ENCODE measurements around the gene THAP12. TPM values are rescaled to one million over a fixed set of nuclear protein-coding genes. Genes with fewer than 3 reads are reported as not detected.

Gene THAP12
- total and polyA plus RNA-seq, 11 donors, result 9.5 to 29.3 (median 17.9) TPM

DNA sequence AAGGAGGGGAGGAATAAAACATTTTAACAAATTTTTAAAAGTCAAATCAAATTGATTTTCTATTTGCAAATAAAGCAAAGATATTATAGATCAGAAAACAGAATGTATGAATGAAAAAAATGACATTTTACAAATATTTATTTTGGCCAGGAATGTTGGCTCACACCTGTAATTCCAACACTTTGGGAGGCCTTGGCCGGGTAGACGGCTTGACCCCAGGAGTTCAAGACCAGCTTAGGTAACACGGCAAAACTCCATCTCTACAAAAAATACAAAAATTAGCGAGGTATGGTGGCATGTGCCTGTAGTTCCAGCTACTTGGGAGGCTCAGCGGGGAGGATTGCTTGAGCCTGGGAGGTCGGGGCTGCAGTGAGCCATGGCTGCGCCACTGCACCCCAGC is 18.2 kb downstream of the THAP12 start:
- H3K27ac ChIP-seq, result no peak overlapping the region
- no peaks in the 10 kb centered on the region for H3K27me3 ChIP-seq
- H3K4me3 ChIP-seq, result no peak overlapping the region
- ATAC-seq, result no peak
- H3K4me1 ChIP-seq, result peaks cover 0 to 27% (median 15%) of the 10 kb centered on the region in 12 donors
- whole genome bisulfite sequencing, 4 donors, result 97% methylated on average over 7 of the region's 7 CpGs
- H3K9me3 ChIP-seq, result no peaks in the 10 kb centered on the region
- intact Hi-C loops (cut with DNase I), result no loop called here
- no peak for TF ChIP-seq POLR2A (IDR thresholded peaks at IDR 0.05)
- TF ChIP-seq, protein P1, sequence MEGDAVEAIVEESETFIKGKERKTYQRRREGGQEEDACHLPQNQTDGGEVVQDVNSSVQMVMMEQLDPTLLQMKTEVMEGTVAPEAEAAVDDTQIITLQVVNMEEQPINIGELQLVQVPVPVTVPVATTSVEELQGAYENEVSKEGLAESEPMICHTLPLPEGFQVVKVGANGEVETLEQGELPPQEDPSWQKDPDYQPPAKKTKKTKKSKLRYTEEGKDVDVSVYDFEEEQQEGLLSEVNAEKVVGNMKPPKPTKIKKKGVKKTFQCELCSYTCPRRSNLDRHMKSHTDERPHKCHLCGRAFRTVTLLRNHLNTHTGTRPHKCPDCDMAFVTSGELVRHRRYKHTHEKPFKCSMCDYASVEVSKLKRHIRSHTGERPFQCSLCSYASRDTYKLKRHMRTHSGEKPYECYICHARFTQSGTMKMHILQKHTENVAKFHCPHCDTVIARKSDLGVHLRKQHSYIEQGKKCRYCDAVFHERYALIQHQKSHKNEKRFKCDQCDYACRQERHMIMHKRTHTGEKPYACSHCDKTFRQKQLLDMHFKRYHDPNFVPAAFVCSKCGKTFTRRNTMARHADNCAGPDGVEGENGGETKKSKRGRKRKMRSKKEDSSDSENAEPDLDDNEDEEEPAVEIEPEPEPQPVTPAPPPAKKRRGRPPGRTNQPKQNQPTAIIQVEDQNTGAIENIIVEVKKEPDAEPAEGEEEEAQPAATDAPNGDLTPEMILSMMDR (IDR thresholded peaks at IDR 0.05), result no peak
- DNase-seq, result no peak
- H3K36me3 ChIP-seq, result peaks cover 0 to 50% (median 31%) of the 10 kb centered on the region in 9 donors

GRCh38 chr11:76361776-76362175 is 19.2 kb downstream of the THAP12 start:
- peaks cover 0 to 26% (median 14%) of the 10 kb centered on the region in 12 donors for H3K4me1 ChIP-seq
- no peak for DNase-seq
- H3K9me3 ChIP-seq, result no peaks in the 10 kb centered on the region
- WGBS, 4 donors, result 53 to 62% (median 58%) methylated on average over 2 of the region's 2 CpGs
- peak overlapping the region in 1 of 12 donors; percentile 33 for H3K27ac ChIP-seq
- no peaks in the 10 kb centered on the region for H3K27me3 ChIP-seq
- H3K4me3 ChIP-seq, result no peak overlapping the region
- no peak for TF ChIP-seq POLR2A (IDR thresholded peaks at IDR 0.05)
- TF ChIP-seq, protein P1 (IDR thresholded peaks at IDR 0.05), result no peak
- intact Hi-C loops (cut with DNase I), result no loop called here
- no peak for ATAC-seq
- peaks cover 0 to 59% (median 36%) of the 10 kb centered on the region in 9 donors for H3K36me3 ChIP-seq

DNA sequence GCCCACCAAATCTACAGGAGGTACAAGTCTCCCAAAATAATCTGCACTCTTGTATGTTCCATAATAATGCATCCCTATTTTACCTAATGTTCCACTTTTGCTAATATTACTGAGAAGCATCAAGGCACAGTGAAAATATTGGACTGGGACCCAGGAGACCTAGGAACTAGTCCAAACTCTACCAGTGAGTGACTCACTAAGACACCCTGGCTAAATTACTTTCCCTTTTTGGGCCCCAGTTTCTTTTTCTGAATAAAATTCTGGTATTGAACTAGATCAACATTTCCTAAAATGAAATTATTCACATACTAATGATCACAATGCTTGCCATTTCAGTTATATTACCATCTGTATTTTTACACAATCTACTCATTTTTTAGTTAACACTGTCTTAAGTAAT is 19.6 kb downstream of the THAP12 start:
- intact Hi-C loops (cut with DNase I), result no loop called here
- TF ChIP-seq, protein P1 (IDR thresholded peaks at IDR 0.05), result no peak
- no peak for TF ChIP-seq POLR2A (IDR thresholded peaks at IDR 0.05)

GRCh38 chr11:76355172-76355571 is 25.8 kb downstream of the THAP12 start:
- 82 to 100% (median 93%) methylated on average over 1 of the region's 1 CpG for WGBS, 4 donors
- no peaks in the 10 kb centered on the region for H3K27me3 ChIP-seq
- intact Hi-C loops (cut with DNase I), result no loop called here
- DNase-seq (no peak), ATAC-seq (peak in 1 of 4 donors; percentile 45)
- no peak for TF ChIP-seq POLR2A (IDR thresholded peaks at IDR 0.05)
- TF ChIP-seq, protein P1 (IDR thresholded peaks at IDR 0.05), result no peak
- no peak overlapping the region for H3K4me3 ChIP-seq
- H3K4me1 ChIP-seq, result peaks cover 0 to 5% (median 0%) of the 10 kb centered on the region in 12 donors
- peaks cover 0 to 96% (median 76%) of the 10 kb centered on the region in 9 donors for H3K36me3 ChIP-seq
- peaks cover 0 to 11% (median 0%) of the 10 kb centered on the region in 12 donors for H3K9me3 ChIP-seq
- no peak overlapping the region for H3K27ac ChIP-seq

More for the DNA sequence above, 19.6 kb downstream of the THAP12 start:
- no peak for DNase-seq
- Histone ChIP-seq H3K36me3 (peaks cover 0 to 63% (median 40%) of the 10 kb centered on the region in 9 donors), H3K27ac (peak overlapping the region in 1 of 12 donors; percentile 33), H3K4me3 (no peak overlapping the region), H3K4me1 (peaks cover 0 to 25% (median 11%) of the 10 kb centered on the region in 12 donors), H3K9me3 (no peaks in the 10 kb centered on the region), H3K27me3 (no peaks in the 10 kb centered on the region)
- ATAC-seq, result no peak

All from heart left ventricle (tissue), 16 donors.